Hematopoietic multipotent progenitor cell treated with erythropoietin and hydrocortisone succinate and interleukin-3 and kit ligand, for 15 days (in vitro differentiated cells): Measurements from ENCODE around the gene INPP5F.

Experiments used
- DNase-seq: peaks from one replicate; pipeline ENCODE4 v3.0.0-alpha.2; 2015; ENCODE audit warnings: low spot score

INPP5F gene

GRCh38 chr10:119725828-119726675 is at the start of gene INPP5F:
Gene INPP5F, plus strand, starts transcription at chr10:119726050. Its CDS starts 213 bp downstream, at chr10:119726263.
- DNase-seq = peak; percentile 97

- no peak for DNase-seq
These were observed 48.7 kb upstream of the INPP5F start for GRCh38 chr10:119677126-119677525.

GRCh38 chr10:119677904-119678755 is 47.7 kb upstream of the INPP5F start:
- no peak for DNase-seq

GRCh38 chr10:119679480-119679829 is 46.4 kb upstream of the INPP5F start:
- DNase-seq = no peak

- no peak for DNase-seq
These were observed 45.8 kb upstream of the INPP5F start for GRCh38 chr10:119680050-119680449.

GRCh38 chr10:119680650-119681081 is 45.2 kb upstream of the INPP5F start:
- no peak for DNase-seq

GRCh38 chr10:119686465-119687191 is 39.2 kb upstream of the INPP5F start:
- DNase-seq = peak; percentile 81

GRCh38 chr10:119687192-119688032 is 38.4 kb upstream of the INPP5F start:
- no peak for DNase-seq

GRCh38 chr10:119688033-119688508 is 37.8 kb upstream of the INPP5F start:
- DNase-seq = no peak

- DNase-seq = no peak
These were observed 36.8 kb upstream of the INPP5F start for GRCh38 chr10:119689016-119689580.

- DNase-seq = no peak
These were observed 34.1 kb upstream of the INPP5F start for GRCh38 chr10:119691726-119692125.

GRCh38 chr10:119693262-119693957 is 32.4 kb upstream of the INPP5F start:
- no peak for DNase-seq

GRCh38 chr10:119694608-119695007 is 31.2 kb upstream of the INPP5F start:
- DNase-seq = no peak

GRCh38 chr10:119700321-119700954 is 25.4 kb upstream of the INPP5F start:
- no peak for DNase-seq

GRCh38 chr10:119701861-119702260 is 24.0 kb upstream of the INPP5F start:
- DNase-seq = no peak

GRCh38 chr10:119702583-119702982 is 23.3 kb upstream of the INPP5F start:
- DNase-seq = no peak

- no peak for DNase-seq
These were observed 21.8 kb upstream of the INPP5F start for GRCh38 chr10:119703903-119704508.

- no peak for DNase-seq
These were observed 20.4 kb upstream of the INPP5F start for GRCh38 chr10:119705434-119705831.

GRCh38 chr10:119706521-119707278 is 19.1 kb upstream of the INPP5F start:
- DNase-seq = no peak
